HG03432 (cell line): ENCODE measurements around the gene MAB21L4.

Experiments
- ATAC-seq: cut with Tn5 transposase; IDR thresholded peaks from one replicate; pipeline ENCODE4 v1.9.1; 2021; ENCODE audit warnings: mild to moderate bottlenecking, moderate library complexity; ENCODE audit not compliant: unreplicated experiment

The MAB21L4 gene

DNA sequence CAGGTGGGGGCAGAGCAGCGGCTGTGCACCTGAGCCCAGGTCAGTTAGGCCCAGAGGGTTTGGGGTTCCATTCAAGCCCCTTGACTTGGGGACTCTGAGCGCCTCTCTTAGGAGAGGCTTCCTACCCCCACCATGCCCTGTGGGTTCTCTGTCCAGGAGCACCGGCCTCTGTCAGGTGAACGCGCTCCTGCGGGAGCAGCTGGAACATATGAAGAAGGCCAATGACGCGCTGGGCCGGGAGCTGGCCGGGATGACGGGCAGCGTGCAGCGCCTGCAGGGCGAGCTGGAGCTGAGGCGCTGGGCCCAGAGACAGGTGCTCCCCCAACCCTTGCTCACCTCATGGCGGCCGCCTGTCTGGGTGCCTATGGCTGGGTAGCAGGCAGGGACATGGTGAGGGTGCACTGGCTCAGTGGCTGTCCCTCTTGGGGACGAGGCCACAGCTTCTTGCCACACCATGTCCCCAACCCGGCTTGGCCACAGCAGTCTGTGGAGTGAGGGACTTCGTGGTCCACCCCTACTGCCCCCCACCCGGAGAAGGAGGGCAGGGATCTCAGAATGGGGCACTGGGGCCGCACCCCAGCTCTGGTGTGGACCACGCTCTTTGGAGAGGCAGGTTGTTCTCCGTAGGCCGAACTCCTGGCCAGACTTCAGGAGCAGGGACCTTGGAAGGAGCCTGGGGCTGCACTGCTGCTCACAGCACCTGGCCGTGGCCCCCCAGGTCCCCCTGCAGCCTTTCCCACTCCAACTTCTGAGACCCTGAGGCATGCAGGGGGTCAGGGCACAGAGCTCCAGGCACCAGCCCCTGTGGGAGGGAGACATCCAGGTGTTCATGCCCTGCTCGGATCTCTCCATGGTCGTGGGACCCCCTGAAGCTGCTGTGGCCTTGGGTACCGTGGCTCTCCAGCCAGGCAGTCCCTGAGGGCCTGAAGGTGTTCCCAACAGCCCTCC, 29.9 kb upstream of the MAB21L4 start:
- ATAC-seq, result no peak

DNA sequence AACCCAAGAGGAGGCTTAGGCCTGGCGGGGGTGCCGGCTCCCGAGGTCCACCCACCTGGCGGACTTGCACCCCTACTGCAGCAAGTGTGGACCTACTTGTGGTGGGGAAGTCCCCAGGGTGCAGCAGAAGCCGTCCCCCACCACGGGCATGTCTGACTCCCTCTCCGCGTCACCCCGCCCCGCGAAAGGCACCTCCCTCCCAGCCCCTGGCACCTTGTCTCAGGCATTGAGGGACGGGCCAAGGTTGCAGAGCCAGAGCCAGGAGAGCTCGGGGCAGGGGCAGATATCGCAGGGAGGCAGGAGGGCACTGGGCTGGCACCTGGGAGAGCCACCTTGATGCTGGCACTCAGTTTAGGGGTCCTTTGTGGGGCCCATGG, 29.2 kb upstream of the MAB21L4 start:
- no peak for ATAC-seq

DNA sequence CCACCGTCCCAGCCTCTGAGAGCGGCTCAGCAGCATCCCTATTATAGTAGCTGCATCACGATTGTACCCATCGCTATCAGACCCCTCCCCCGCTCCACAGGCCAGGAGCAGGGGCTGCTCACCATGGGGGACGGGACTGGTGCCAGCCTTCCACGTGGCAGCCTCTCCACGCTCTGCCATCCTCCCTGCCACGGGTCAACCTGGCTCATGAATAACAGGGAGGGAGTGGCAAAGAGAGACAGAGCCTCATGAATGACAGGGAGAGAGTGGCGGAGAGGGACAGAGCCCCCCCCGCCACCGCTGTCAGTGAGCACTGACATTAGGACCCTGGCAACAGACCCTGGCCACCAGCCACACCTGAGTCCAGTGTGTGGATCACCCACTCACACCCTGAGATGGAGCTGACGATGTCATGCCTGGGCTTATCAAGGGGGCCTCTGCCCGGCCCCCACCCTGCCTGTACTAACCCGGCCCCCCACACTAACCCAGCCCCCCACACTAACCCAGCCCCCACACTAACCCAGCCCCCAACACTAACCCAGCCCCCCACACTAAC, 27.1 kb upstream of the MAB21L4 start:
- no peak for ATAC-seq

DNA sequence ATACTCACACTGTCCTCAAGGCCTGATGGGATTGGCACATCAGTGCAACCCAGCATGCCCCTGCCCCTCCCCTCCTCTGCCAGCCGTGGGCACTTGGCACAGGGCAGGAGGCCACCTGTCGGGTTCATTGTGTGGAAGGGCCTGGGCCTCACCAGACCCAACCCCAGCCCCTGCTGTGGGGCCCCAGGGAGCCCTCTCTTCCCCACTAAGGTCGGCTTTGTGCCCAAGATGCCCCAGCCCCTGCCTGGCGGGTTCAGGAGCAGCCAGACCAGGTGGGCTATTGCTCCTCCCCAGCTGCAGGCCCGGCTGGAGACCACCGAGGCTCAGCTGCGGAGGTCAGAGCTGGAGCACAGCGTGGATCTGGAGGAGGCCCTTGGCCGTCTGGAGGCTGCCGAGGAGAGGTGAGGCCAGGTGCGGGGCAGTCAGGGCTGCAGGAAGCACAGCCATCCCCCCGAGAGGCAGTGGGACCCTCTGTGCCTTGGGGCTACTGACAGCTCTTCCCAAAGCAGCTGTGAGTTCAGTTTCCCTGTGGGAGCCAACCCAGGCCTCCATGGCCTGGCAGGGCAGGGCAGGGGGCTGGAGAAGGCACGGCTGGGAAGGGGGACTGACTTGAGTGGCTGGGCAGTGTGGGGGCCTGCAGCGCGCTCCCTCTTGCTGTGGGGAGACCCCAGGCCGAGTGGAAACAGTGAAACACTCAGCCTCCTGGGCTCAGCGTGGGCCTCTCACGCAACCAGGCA, 26.5 kb upstream of the MAB21L4 start:
- no peak for ATAC-seq

DNA sequence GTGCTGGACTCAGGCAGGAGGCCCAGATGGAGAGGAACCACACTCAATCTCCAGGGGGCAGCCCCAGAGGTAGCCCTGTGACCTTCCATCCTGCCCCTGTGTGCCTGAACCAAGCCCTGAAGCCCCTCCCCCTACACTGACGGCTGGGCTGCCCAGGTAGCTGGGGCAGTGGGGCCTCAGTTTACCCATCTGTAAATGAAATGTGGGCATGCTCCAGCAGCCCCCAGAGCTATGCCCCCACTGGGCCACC, 26.0 kb upstream of the MAB21L4 start:
- no peak for ATAC-seq

DNA sequence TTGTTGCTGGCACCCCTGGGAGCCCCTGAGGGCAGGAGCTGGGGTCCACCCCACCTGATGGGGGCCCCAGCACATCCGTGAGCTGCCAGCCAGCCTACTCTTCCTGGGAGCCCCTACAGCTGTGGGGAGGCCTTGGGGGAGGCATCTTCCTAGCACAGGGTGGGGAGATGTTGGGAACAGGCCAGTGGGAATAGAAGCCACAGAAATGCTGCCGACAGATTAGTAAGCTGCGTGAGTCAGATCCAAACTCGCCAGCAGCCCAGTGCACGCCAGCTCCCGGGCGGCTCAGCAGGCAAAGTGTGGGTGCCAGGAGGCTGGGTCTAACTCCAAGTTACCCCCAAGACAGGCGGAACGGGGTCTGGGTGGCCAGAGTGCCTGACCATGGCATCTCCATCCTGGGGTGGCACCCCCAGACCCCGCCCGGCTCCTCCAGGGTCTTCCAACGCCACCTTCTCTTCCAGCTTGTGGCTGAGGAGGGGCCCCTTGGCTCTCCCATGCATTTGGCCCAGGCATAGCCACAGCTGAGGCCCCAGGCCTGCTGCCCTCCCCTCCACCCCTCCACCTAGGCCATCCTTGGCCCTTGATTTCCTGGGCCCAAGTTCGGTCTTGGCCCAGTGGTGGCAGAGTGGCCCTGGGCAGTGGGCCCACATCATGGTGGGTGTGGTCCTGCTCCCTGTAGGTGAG, 25.5 kb upstream of the MAB21L4 start:
- ATAC-seq, result no peak

DNA sequence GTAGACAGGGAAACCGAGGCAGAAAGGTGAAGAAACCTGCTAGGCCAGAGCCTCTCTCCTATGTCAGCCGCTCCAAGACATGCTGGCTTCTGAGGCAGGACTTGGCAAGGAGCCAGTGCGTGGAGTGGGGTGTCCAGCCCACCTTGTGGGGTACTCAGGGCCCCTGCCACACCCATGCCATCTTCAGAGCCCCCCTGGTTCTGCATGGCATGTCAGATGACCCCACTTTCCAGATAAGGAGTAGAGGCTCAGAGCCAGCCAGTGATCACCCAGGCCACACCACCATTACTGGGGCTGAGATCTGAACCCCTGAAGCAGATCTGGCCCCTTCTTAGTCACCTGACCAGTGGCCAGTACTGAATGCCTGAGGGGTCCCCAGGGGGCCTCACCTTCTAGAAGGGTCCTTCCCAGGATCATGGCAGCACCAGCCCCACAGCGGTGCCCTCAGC, 24.9 kb upstream of the MAB21L4 start:
- no peak for ATAC-seq

DNA sequence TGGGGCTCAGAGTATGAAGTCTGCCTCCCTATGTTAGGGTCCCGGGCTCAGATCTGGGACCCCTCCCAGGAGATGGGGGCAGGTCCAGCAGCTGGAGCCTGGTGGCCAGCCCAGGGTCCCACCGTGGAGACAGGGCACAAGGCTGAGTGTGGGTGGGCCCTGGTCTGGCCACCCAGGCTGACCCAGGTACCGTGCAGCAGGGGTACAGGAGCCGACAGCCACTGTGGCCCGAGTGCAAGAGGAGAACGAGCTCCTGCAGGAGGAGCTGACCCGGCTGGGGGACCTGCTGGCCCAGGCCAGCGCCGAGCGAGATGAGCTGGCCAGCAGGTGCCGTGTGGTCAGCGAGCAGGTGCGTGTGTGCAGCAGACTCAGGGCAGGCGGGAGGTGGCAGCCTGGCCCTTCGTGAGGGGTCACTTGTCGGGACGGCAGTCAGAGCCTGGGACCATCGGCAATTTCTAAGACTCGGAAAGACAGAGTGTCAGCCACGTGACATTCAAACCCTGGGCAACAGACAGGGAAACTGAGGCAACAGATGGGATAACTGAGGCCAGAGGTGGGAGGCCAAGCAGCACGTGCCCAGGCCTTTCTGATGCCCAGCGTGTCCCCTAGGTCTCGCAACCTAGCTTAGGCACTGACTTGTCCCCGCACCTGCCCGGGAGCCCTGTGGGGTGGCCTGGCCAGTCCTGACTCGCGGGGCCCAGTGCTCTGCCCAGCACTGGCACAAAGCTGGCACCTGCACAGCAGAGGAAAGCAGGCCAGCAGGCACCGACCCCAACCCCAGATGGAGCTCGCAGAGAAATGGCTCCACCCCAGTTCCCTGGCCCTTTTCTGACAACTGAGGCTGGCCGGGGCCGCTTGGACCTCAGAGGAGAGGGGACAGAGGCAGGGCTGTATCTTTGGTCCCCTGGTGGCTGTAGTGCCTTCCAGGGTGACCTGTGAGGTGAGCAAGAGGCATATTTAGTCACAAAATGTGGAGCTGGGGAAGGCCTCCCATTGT, 24.1 kb upstream of the MAB21L4 start:
- no peak for ATAC-seq

DNA sequence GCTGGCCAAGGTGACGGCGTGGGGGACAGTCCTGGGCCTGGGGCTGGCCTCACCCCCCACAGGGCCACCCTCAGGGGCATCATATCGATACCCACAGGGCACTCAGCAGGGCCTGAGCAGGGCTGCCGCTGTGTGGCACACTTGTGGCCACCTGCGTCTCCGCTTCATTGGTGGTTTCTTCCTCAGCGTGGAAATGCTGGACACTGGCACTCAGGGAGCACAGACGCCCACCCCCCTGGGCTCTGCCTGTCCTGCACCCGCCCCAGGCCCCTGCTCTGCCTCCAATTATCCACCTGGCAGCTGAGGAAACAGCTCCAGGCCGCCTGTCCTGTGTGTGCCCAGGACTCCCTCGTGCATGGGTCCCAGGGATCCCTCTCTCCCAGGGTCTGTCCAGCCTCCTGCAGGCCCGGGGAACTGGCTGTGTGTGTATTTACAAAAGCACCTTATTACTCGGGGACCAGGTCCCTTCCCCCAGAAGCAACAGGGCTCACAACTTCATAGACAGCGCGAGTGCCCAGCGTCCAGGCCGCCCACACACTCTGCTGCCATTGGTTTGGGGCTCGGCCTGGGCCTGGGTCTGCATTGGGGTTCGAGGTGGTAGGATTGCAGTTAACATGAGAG, 23.3 kb upstream of the MAB21L4 start:
- ATAC-seq, result no peak

DNA sequence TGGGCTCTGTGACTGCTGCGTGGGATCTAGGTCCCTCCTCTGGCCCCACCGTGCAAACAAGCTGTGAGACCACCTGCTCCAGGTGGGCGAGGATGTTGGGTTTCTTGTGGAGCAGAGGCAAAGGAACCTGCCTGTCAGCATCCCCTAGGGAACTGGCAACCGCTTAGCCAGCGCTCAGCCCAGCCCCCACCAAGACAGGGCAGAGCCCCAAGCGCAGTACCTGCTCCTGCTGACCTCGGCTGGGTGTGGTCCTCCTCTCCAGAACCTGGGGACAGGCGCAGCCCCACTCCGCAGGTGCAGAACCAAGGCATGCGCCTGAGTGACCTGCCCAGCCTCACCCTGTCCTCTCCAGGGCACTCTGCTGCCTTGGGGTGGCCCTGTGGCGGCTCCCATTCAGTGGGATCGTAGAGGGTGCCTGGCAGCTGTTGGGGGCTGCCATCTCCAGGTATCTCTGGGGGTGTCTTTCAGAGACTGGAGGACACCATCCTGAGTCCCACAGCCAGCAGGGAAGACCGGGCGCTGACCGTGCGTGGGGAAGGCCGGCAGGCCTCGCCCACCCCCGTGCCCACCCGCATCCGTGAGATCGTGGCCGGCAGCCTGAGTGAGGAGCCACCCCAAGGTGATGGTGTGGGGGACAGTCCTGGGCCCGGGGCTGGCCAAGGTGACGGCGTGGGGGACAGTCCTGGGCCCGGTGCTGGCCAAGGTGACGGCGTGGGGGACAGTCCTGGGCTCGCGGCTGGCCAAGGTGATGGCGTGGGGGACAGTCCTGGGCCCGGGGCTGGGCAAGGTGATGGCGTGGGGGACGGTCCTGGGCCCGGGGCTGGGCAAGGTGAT, 22.5 kb upstream of the MAB21L4 start:
- ATAC-seq, result no peak

DNA sequence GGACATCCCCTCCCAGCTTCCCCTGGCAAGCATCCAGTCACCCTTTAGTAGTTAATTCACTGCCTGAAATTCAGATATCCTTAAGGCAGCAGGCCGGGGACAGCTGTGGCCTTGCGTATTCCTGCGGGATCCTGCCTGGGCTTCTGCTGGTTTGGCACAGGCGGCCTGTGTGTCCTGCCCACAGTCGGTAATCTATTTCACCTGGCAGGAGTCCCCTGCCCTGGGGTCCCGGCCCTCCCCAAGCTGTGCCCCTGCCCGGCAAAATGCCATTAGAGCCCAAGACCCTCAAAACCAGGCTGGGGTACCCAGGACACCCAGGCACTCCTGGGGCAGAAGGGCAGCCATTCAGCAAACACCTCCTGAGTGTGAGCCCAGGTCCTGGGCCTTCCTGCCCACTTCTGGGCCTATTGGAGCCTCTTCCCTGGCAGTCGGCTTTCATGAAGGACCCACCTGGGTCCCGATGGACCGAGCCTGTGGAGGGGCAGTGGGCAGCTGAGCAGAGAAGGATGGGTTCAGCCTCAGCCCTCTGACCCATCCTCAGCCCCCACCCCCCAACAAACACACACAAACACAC, 21.8 kb upstream of the MAB21L4 start:
- no peak for ATAC-seq

DNA sequence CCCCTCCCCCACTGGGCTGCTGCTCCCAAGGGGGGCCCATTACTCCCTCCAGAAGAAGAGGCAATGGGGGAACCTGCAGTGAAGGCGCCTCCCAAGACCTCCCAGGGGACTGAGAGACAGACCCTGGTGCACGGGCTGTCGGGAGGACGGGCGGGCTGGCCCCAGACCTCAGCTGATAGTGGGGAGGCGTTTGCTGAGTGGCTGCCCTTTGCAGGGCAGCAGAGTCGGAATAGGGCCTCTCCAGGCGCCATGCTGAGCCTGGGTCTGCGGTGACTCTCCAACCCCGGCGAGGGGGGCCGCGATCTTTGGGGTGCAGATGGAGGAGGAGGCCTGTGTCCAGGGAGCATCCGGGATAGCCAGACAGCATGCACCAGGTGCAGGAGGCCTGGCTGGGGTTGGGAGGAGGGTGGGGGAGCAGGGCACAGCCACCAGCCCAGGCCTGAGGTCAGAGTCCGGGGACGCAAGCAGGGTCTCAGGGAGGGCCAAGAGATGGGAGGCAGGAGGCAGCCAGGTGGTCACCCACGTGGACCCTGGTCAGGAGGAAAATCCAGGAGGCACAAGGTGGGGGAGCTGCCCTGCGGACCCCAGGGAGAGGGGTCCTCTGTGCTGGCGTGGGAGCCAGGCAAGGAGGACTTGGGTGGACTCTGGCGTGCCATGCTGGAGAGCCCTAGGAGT, 21.2 kb upstream of the MAB21L4 start:
- ATAC-seq, result no peak

DNA sequence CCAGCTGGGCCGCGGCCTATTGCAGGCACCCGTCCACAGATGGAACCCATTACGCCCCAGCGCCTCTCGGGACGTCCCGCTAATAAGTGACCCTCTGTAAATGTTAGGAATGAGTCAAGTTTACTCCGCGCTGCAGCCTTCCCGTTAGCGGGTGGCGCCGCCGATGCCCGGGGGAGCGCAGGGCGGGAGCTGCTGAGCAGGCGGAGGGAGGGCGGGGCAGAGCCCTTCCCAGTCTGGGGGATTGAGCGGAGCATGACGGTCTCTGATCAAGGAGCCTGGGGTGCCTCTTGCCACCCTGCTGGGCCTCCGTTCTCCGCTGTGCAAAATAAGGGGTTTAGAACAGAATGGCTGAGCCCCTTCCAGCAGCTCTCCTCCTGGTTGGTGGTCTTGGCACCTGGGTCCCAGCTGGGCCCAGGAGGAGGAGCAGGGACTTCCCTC, 20.6 kb upstream of the MAB21L4 start:
- no peak for ATAC-seq

DNA sequence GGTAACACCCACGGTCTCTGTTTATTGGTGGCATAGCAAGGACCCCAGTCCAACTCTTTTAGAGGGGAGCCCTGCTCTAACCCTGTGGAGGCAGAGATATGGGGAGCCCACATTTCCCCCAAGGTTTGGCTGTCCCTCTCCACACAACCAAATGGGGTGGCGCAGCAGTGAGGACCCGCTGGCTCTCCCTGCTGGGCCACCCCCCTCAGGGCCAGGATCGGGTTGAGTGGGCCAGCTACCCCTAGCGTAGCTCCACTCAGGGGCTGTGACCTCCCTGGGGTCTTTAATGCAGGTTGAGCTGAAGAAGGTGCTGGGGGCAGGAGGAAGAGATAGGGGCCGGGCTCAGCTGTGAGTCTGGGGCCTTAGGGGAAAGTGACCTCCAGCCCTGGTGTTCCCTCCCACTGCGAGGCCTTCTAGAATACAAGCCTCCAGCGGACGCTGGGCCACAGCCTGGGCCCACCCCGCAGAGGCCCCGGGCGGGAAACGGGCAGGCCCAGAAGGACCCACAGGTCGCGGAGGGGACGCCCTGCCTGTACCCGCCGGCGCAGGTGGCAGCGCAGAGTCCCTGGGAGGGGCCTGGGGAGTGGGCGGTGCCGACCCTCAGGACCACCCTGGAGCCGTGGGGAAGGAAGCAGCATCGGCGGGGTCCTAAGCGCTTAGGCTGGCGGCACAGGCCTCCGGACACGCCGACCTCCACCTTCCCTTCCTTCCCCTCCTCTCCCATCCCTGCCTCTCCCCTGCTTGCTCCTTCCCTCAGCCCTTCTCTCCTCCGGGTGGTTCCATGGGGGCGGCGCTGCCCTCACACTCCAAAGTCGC, 19.8 kb upstream of the MAB21L4 start:
- ATAC-seq, result no peak

DNA sequence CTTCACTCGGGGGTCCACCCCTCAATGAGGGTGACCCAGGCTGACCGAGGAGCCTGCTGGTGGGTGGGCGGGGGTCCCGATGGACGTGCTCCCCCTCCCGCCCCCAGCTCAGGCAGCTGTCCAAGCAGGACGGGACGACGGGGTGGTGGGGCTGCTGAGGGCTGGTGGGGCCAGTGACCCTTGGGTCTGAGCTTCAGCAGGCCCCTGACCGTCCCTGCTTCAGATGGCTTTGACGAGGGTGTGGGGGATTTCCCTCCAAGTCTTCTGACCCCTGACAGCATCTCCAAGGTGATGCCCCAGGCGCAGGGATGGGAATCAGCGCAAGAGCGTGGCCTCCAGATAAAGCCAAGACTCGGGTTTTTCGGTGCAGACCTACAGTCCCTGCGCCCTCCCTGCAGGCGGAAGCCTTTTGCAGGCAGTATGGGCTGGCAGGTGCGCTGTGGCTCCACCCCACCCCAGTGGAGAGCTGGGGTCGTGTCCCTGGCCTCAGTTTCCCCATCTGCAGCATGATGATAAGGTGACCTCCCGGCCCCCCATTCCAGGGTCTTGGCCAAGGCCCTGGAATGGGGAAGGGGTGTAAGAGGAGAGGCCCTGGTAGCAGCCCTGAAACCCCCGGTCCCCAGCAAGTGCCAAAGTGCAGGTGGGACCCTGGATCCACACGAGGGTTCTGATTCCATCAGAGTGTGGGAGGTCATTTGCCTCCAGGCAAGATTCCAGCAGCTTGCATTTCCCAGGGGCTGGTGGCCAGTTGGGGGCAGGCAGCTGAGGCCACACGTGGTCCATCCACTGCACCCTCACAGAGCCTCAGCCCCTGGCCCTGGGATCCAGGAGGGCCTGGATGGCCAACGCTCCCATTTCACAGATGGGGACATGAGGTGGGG, 18.9 kb upstream of the MAB21L4 start:
- no peak for ATAC-seq
